SK-N-SH treated with all-trans-retinoic acid at 6 μM for 48 hours (cell line): Measurements from ENCODE around the gene C16orf96.

ENCODE experiments used
- ATAC-seq: fragments of 200-7000 bp; cut with Tn5 transposase; 3 replicates; pipeline ENCODE4 v1.9.1; 2020; ENCODE audit warnings: mild to moderate bottlenecking, moderate library complexity
- ARNTL ChIP-seq: fragments of 450-650 bp; formaldehyde crosslinking; IDR thresholded peaks from 2 replicates; pipeline ENCODE4 v1.5.0; 2020; ENCODE audit warnings: low read depth, mild to moderate bottlenecking, moderate library complexity, borderline replicate concordance
- BACH2 ChIP-seq: fragments of 250-450 bp; sonication (Bioruptor Pico); IDR thresholded peaks from 2 replicates; pipeline ENCODE4 v1.9.0; 2021; ENCODE audit warnings: mild to moderate bottlenecking, borderline replicate concordance
- CSDC2 ChIP-seq: fragments of 250-450 bp; sonication (Bioruptor Pico); IDR thresholded peaks from 2 replicates; pipeline ENCODE4 v1.5.0; 2020; ENCODE audit warnings: mild to moderate bottlenecking, moderate library complexity
- GLIS3 ChIP-seq: fragments of 250-450 bp; sonication (Bioruptor Pico); IDR thresholded peaks from 2 replicates; pipeline ENCODE4 v1.5.0; 2020; ENCODE audit warnings: mild to moderate bottlenecking, moderate library complexity
- OSR1 ChIP-seq: fragments of 250-450 bp; sonication (Bioruptor Pico); IDR thresholded peaks from 2 replicates; pipeline ENCODE4 v1.8.0; 2022; ENCODE audit warnings: moderate library complexity, mild to moderate bottlenecking, inconsistent platforms
- PPARA ChIP-seq: fragments of 250-450 bp; sonication (Bioruptor Pico); IDR thresholded peaks from 2 replicates; pipeline ENCODE4 v1.5.0; 2020; ENCODE audit warnings: mild to moderate bottlenecking, borderline replicate concordance
- RARB ChIP-seq: fragments of 250-450 bp; sonication (Bioruptor Pico); IDR thresholded peaks from 2 replicates; pipeline ENCODE4 v1.8.0; 2021; ENCODE audit warnings: mild to moderate bottlenecking, moderate library complexity
- SNAI2 ChIP-seq: fragments of 250-450 bp; sonication (Bioruptor Pico); IDR thresholded peaks from 2 replicates; pipeline ENCODE4 v1.5.0; 2020; ENCODE audit warnings: mild to moderate bottlenecking, moderate library complexity
- TCF4 ChIP-seq: fragments of 250-450 bp; sonication (Bioruptor Pico); IDR thresholded peaks from 2 replicates; pipeline ENCODE4 v1.8.0; 2021; ENCODE audit warnings: mild to moderate bottlenecking, moderate library complexity, borderline replicate concordance
- TOX ChIP-seq: fragments of 250-450 bp; sonication (Bioruptor Pico); IDR thresholded peaks from 2 replicates; pipeline ENCODE4 v1.8.0; 2021; ENCODE audit warnings: mild to moderate bottlenecking, moderate library complexity, borderline replicate concordance
- ZC3H10 ChIP-seq: fragments of 250-450 bp; sonication (Bioruptor Pico); IDR thresholded peaks from 2 replicates; pipeline ENCODE4 v1.5.1; 2021; ENCODE audit warnings: mild to moderate bottlenecking, moderate library complexity
- ZFP3 ChIP-seq: fragments of 250-450 bp; sonication (Bioruptor Pico); IDR thresholded peaks from 2 replicates; pipeline ENCODE4 v1.5.0; 2020; ENCODE audit warnings: mild to moderate bottlenecking, moderate library complexity
- ZFP30 ChIP-seq: fragments of 450-650 bp; formaldehyde crosslinking; IDR thresholded peaks from 2 replicates; pipeline ENCODE4 v1.5.0; 2022; ENCODE audit warnings: mild to moderate bottlenecking, moderate library complexity
- ZNF70 ChIP-seq: fragments of 450-650 bp; formaldehyde crosslinking; IDR thresholded peaks from 2 replicates; pipeline ENCODE4 v1.5.0; 2020; ENCODE audit warnings: mild to moderate bottlenecking, moderate library complexity
- ZNF8 ChIP-seq: fragments of 450-650 bp; formaldehyde crosslinking; IDR thresholded peaks from 2 replicates; pipeline ENCODE4 v1.5.0; 2020; ENCODE audit warnings: mild to moderate bottlenecking, moderate library complexity
- TF ChIP-seq, protein P1 (sequence below): fragments of 250-450 bp; sonication (Bioruptor Pico); IDR thresholded peaks from 2 replicates; pipeline ENCODE4 v1.8.0; 2021; ENCODE audit warnings: low read depth, mild to moderate bottlenecking, moderate library complexity, borderline replicate concordance
- TF ChIP-seq, protein P2 (sequence below): fragments of 250-450 bp; sonication (Bioruptor Pico); IDR thresholded peaks from 2 replicates; pipeline ENCODE4 v1.5.1; 2020; ENCODE audit warnings: low read depth, mild to moderate bottlenecking, moderate library complexity
- TF ChIP-seq, protein P3 (sequence below): fragments of 250-450 bp; sonication (Bioruptor Pico); IDR thresholded peaks from 2 replicates; pipeline ENCODE4 v1.5.0; 2020; ENCODE audit warnings: mild to moderate bottlenecking, moderate library complexity
- TF ChIP-seq, protein P4 (sequence below): fragments of 250-450 bp; sonication (Bioruptor Pico); IDR thresholded peaks from 2 replicates; pipeline ENCODE4 v1.5.1; 2021; ENCODE audit warnings: mild to moderate bottlenecking, moderate library complexity

The C16orf96 gene

DNA sequence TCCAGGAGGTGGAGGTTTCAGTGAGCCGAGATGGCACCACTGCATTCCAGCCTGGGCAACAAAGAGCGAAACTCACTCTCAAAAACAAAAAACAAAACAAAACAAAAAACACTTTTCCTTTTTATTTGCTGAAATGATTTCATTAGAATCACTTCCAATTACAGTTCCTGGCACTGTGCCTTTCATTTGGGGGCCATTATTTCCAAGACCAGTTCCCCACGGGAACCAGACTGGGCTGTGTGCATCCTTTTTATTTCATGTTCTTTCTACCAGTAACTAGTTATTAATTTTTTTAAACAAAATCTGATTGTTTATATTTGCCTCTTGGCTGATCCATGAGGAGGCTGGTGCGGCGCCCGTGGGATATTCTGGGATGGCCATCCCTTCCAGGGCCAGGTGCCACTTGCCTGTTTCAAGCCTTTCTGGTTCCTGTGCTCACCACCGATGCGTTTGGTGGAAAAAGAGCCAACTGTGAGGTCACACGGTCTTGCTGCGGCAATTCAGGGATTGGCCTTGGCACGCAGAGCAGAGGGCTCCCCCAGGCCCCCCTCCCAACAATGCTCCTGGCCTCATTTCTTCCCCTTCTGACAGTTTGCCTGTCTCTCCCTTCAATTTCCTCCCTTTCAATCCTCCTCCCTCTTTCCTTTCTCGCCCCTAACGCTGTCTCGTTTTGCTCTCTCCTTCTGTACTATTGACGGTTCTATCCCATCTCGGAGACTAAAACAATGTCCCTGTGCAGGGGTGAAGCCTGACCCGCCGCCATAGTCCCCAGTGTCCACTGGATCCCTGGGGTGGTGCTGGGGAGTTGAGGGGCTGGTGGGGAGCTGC, 45.1 kb downstream of the C16orf96 start (continued):
- TF ChIP-seq RARB (CRISPR knock-in tag): no peak
- TF ChIP-seq BACH2 (CRISPR knock-in tag): no peak
- TF ChIP-seq CSDC2 (CRISPR knock-in tag): no peak
- no peak for TF ChIP-seq ZNF70
- TF ChIP-seq ZFP30 (CRISPR knock-in tag): no peak

DNA sequence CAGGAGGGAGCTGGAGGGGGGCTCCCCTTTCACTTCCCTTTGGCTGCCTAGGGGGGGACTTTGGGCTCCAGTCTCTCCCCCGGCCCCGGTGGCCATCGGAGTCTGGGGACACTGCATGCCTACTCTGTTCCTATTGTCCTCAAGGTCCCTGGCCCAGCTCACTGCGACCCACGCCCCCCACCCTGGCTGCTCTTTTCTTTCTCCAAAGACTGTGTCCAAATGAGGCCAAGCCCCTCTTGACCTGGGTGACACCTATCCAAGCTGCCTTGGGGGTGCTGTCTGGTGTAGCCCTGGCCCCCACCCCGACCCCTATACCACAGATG, 45.7 kb downstream of the C16orf96 start:
- TF ChIP-seq, protein P1, sequence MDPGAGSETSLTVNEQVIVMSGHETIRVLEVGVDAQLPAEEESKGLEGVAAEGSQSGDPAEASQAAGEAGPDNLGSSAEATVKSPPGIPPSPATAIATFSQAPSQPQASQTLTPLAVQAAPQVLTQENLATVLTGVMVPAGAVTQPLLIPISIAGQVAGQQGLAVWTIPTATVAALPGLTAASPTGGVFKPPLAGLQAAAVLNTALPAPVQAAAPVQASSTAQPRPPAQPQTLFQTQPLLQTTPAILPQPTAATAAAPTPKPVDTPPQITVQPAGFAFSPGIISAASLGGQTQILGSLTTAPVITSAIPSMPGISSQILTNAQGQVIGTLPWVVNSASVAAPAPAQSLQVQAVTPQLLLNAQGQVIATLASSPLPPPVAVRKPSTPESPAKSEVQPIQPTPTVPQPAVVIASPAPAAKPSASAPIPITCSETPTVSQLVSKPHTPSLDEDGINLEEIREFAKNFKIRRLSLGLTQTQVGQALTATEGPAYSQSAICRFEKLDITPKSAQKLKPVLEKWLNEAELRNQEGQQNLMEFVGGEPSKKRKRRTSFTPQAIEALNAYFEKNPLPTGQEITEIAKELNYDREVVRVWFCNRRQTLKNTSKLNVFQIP (CRISPR knock-in tag): no peak
- no peak for TF ChIP-seq RARB (CRISPR knock-in tag)
- ATAC-seq: no peak

DNA sequence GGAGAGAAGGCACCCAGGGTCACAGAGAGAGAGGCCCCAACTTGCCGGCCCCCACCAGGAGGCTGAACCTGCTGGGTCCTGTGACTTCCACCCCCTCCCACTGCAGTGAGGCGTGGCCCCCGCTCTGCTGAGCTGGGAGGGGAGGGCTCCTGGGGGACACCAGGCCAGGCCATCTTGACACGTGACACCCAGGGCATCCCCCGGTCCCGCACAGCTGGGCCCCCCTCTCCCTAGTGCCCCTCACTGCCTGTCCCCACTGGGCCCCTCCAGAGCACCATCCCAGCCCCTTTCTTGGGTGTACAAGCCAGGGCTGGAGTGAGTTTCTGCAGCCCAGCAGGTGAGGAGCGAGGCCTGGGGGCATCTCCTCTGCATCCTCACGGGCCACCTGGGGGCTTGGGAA, 46.2 kb downstream of the C16orf96 start:
- no peak for ATAC-seq
- TF ChIP-seq SNAI2 (CRISPR knock-in tag) (no peak), ZNF8 (CRISPR knock-in tag) (no peak), ZFP30 (CRISPR knock-in tag) (no peak), CSDC2 (CRISPR knock-in tag) (no peak), ZC3H10 (CRISPR knock-in tag) (no peak), ZNF70 (no peak), GLIS3 (CRISPR knock-in tag) (no peak), PPARA (CRISPR knock-in tag) (no peak), RARB (CRISPR knock-in tag) (no peak), TCF4 (CRISPR knock-in tag) (no peak), OSR1 (CRISPR knock-in tag) (no peak)
- TF ChIP-seq, protein P2, sequence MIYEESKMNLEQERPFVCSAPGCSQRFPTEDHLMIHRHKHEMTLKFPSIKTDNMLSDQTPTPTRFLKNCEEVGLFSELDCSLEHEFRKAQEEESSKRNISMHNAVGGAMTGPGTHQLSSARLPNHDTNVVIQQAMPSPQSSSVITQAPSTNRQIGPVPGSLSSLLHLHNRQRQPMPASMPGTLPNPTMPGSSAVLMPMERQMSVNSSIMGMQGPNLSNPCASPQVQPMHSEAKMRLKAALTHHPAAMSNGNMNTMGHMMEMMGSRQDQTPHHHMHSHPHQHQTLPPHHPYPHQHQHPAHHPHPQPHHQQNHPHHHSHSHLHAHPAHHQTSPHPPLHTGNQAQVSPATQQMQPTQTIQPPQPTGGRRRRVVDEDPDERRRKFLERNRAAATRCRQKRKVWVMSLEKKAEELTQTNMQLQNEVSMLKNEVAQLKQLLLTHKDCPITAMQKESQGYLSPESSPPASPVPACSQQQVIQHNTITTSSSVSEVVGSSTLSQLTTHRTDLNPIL (CRISPR knock-in tag): no peak
- TF ChIP-seq, protein P3, sequence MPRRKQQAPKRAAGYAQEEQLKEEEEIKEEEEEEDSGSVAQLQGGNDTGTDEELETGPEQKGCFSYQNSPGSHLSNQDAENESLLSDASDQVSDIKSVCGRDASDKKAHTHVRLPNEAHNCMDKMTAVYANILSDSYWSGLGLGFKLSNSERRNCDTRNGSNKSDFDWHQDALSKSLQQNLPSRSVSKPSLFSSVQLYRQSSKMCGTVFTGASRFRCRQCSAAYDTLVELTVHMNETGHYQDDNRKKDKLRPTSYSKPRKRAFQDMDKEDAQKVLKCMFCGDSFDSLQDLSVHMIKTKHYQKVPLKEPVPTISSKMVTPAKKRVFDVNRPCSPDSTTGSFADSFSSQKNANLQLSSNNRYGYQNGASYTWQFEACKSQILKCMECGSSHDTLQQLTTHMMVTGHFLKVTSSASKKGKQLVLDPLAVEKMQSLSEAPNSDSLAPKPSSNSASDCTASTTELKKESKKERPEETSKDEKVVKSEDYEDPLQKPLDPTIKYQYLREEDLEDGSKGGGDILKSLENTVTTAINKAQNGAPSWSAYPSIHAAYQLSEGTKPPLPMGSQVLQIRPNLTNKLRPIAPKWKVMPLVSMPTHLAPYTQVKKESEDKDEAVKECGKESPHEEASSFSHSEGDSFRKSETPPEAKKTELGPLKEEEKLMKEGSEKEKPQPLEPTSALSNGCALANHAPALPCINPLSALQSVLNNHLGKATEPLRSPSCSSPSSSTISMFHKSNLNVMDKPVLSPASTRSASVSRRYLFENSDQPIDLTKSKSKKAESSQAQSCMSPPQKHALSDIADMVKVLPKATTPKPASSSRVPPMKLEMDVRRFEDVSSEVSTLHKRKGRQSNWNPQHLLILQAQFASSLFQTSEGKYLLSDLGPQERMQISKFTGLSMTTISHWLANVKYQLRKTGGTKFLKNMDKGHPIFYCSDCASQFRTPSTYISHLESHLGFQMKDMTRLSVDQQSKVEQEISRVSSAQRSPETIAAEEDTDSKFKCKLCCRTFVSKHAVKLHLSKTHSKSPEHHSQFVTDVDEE (CRISPR knock-in tag): no peak

DNA sequence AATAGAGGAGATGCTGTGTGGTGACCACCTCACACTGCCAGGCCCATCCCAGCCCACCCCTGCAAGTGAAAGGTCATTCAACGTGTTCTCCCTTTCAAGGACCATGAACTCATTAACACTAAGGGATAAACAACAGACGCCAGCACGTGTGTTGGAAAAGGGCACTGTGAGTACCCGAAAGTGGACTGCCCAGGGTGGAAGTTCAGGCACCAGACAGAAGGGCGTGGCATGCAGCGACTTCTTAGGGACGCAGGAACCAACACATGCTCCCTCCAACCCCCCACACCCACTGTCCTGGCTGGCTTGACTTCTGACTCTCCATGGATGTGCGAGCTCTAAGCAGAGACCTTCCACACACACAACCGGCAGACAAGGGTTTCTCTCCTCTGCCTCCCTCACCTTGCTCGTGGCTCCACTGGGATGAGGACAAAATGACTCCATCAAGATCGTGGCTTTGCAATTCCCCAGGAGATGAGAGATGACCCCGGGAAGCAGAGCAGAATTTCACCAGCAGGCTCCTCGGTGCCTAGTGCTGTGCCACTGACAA, 47.6 kb downstream of the C16orf96 start:
- ATAC-seq: no peak
- TF ChIP-seq TCF4 (CRISPR knock-in tag) (no peak), BACH2 (CRISPR knock-in tag) (no peak), ARNTL (CRISPR knock-in tag) (no peak), ZC3H10 (CRISPR knock-in tag) (no peak), OSR1 (CRISPR knock-in tag) (no peak), ZNF8 (CRISPR knock-in tag) (no peak), ZFP30 (CRISPR knock-in tag) (no peak), ZFP3 (CRISPR knock-in tag) (no peak), SNAI2 (CRISPR knock-in tag) (no peak), TOX (CRISPR knock-in tag) (no peak)
- TF ChIP-seq, protein P4, sequence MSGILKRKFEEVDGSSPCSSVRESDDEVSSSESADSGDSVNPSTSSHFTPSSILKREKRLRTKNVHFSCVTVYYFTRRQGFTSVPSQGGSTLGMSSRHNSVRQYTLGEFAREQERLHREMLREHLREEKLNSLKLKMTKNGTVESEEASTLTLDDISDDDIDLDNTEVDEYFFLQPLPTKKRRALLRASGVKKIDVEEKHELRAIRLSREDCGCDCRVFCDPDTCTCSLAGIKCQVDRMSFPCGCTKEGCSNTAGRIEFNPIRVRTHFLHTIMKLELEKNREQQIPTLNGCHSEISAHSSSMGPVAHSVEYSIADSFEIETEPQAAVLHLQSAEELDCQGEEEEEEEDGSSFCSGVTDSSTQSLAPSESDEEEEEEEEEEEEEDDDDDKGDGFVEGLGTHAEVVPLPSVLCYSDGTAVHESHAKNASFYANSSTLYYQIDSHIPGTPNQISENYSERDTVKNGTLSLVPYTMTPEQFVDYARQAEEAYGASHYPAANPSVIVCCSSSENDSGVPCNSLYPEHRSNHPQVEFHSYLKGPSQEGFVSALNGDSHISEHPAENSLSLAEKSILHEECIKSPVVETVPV: no peak
- TF ChIP-seq, protein P3 (CRISPR knock-in tag): no peak
- TF ChIP-seq, protein P2 (CRISPR knock-in tag): no peak
